ENCODE data around the gene DRC1.
"Not testable (repeated sequence)": the region's sequence is repeated elsewhere in the genome, so short reads cannot be mapped to it uniquely, and the experiment has no call there.

Gene DRC1

DNA sequence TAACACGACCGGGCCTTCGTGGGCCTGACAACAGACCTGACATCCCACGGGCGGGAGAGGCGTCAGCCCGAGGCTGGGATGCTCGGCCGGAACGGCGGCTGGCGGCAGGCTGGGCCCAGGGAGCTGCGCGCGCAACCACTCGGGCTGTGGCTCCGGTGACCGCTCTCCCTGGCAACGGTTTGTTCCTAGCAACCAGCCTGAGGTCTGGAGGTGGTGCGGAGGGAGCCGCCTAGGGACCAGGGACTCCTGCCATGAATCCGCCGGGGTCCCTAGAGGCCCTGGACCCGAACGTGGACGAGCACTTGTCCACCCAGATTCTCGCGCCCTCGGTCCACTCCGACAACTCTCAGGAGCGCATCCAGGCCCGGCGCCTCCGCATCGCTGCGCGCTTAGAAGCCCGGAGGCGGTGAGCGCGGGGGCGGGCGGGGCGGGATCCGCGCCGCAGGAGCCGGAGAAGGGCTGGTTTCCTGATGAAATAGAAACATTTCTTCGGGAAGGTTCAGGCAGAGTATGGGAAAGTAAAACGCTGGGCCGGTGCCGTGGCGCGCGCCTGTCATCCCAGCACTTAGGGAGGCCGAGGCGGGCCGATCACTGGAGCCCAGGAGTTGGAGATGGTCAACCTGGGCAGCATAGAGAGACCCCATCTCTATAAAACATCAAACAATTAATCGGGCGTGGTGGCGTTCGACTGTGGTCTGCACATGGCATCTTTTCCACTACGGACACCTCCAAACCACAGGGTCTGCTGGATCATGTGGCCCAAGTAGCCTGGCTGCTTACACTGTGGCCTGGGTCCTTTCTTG, at the start of gene DRC1:
Gene DRC1 (plus strand): TSS at position 182 of the 803 bp plus-strand sequence. CDS start 70 bp downstream, at position 252.
- no peaks in the 10 kb centered on the region for H3K36me3 ChIP-seq (ENCODE audit: control insufficient read depth, insufficient read depth, low read length)
- H3K79me2 ChIP-seq = no peaks in the 10 kb centered on the region
- peak within 1 kb of the TSS; percentile 87 for H2AFZ ChIP-seq
- peak within 1 kb of the TSS; percentile 40 for H3K4me2 ChIP-seq (ENCODE audit: low read length)
- peak within 1 kb of the TSS; percentile 31 for H3K4me3 ChIP-seq (ENCODE audit: low read depth, low read length)
- no peaks in the 10 kb centered on the region for H3K9me3 ChIP-seq (ENCODE audit: control insufficient read depth, low read length)
- H3K27ac ChIP-seq = no peak within 1 kb of the TSS
- TF ChIP-seq, protein P1, sequence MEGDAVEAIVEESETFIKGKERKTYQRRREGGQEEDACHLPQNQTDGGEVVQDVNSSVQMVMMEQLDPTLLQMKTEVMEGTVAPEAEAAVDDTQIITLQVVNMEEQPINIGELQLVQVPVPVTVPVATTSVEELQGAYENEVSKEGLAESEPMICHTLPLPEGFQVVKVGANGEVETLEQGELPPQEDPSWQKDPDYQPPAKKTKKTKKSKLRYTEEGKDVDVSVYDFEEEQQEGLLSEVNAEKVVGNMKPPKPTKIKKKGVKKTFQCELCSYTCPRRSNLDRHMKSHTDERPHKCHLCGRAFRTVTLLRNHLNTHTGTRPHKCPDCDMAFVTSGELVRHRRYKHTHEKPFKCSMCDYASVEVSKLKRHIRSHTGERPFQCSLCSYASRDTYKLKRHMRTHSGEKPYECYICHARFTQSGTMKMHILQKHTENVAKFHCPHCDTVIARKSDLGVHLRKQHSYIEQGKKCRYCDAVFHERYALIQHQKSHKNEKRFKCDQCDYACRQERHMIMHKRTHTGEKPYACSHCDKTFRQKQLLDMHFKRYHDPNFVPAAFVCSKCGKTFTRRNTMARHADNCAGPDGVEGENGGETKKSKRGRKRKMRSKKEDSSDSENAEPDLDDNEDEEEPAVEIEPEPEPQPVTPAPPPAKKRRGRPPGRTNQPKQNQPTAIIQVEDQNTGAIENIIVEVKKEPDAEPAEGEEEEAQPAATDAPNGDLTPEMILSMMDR (IDR thresholded peaks at IDR 0.05) = no peak
- no peaks in the 10 kb centered on the region for H3K27me3 ChIP-seq (ENCODE audit: control insufficient read depth, insufficient read depth, low read length)
- no peak within 1 kb of the TSS for H3K9ac ChIP-seq
- H3K4me1 ChIP-seq = no peaks in the 10 kb centered on the region

DNA sequence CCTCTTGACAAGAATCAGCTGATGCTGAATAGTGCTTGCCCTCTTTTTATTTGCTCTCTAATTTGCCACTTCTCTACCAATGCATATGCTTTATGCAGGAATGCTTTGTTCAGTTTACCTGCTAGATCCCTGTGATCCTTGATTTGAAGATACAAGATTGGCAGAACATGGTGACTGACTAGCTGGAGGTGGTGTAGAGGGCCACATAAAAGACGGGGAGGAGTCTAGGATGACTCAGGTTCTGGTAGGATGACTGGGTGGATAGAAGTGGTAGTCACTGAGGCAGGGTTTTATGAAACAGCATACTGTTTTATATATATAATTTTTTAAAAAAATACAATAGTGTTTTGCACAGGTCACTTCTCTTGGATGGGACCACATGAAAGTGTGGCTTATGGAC, 48.8 kb upstream of the DRC1 start:
- Histone ChIP-seq H3K9ac (no peak overlapping the region), H3K36me3 (ENCODE audit: control insufficient read depth, insufficient read depth, low read length) (no peaks in the 10 kb centered on the region), H3K4me3 (ENCODE audit: low read depth, low read length) (no peak overlapping the region), H3K4me2 (ENCODE audit: low read length) (no peak overlapping the region), H2AFZ (no peak overlapping the region), H3K4me1 (peaks cover 9% of the 10 kb centered on the region), H3K27ac (no peak overlapping the region), H3K9me3 (ENCODE audit: control insufficient read depth, low read length) (no peaks in the 10 kb centered on the region), H3K79me2 (peaks cover 48% of the 10 kb centered on the region), H3K27me3 (ENCODE audit: control insufficient read depth, insufficient read depth, low read length) (no peaks in the 10 kb centered on the region)
- TF ChIP-seq, protein P1 (IDR thresholded peaks at IDR 0.05) = no peak

DNA sequence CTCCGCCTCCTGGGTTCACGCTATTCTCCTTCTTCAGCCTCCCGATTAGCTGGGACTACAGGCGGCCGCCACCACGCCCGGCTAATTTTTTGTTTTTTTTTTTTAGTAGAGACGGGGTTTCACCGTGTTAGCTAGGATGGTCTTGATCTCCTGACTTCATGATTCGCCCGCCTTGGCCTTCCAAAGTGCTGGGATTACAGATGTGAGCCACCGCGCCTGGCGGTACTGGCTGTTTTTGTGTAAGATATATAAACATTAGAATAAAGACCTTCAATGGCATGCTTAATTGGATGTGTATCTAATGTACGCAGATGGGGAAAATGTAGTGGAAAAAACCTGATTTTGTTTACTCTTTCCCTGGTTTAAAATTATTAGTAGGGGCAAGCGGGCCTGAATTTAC, 47.3 kb upstream of the DRC1 start:
- H3K36me3 ChIP-seq (ENCODE audit: control insufficient read depth, insufficient read depth, low read length); H3K9me3 ChIP-seq (ENCODE audit: control insufficient read depth, low read length); H2AFZ ChIP-seq; H3K9ac ChIP-seq; H3K27ac ChIP-seq; H3K4me2 ChIP-seq (ENCODE audit: low read length); H3K27me3 ChIP-seq (ENCODE audit: control insufficient read depth, insufficient read depth, low read length); H3K4me3 ChIP-seq (ENCODE audit: low read depth, low read length): not testable (repeated sequence)
- peaks cover 11% of the 10 kb centered on the region for H3K4me1 ChIP-seq
- H3K79me2 ChIP-seq = peaks cover 39% of the 10 kb centered on the region

DNA sequence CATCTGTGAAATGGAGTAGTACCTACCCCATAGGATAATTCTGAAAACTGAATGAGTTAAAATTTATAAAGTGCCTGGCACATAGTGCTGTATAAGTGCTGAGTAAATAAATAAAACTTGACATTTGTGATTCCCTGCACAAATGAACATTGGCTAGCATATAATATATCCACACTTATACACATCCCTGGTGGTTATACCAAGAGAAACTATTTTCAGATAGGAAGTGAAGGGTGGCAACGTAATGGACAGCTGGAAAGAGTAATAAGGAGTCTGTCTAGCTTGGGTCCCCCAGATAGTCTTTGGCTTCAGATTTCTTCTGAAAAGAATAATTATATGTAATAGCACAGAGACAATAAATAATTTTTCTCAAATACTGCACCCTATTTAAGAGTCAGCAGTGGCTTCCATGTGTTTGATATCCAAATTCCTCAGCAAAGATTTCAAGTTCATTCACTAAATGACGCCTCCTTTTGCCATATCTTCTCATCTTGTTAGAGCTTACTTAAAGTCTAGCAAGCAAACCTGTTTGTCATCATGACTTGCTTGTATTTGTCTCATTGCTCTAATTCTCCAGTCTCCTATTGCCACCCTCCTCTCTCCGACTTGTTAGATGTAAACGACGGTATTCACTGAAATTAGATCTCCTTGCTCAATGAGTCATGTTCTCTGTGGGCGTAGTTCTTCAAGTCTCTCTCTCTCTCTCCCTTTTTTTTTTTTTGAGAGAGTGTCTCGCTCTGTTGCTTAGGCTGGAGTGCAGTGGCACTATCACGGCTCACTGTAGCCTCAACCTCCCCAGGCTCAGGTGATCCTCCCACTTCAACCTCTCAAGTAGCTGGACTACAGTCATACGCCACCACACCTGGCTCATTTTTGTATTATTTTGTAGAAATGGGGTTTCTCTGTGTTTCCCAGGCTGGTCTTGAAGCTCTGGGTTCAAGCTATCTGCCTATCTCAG, 46.4 kb upstream of the DRC1 start:
- Histone ChIP-seq H3K4me3 (ENCODE audit: low read depth, low read length) (peak overlapping the region; percentile 42), H3K27me3 (ENCODE audit: control insufficient read depth, insufficient read depth, low read length) (no peaks in the 10 kb centered on the region), H3K27ac (peak overlapping the region; percentile 3), H3K9me3 (ENCODE audit: control insufficient read depth, low read length) (no peaks in the 10 kb centered on the region), H3K79me2 (peaks cover 35% of the 10 kb centered on the region), H3K36me3 (ENCODE audit: control insufficient read depth, insufficient read depth, low read length) (no peaks in the 10 kb centered on the region), H3K4me2 (ENCODE audit: low read length) (peak overlapping the region; percentile 50), H3K4me1 (peaks cover 19% of the 10 kb centered on the region), H3K9ac (no peak overlapping the region), H2AFZ (no peak overlapping the region)
- TF ChIP-seq, protein P1 (IDR thresholded peaks at IDR 0.05) = no peak

DNA sequence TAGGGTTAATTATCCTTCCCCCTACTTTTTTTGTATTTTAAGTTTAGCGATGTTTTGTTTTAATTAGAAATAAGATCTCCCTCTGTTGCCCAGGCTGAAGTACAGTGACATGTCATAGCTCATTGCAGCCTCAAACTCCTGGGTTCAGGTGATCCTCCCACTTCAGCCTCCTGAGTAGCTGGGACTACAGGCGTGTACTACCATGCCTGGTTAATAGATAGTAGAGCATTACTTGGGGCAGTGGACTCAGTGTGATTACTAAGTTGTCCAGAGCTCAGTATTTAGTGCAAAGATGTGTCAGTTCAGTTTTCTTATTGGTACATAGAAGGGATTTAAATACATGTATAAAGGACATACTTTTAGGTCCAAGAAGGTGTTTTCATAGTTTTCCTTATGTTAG, 45.6 kb upstream of the DRC1 start:
- Histone ChIP-seq H3K4me1 (peaks cover 24% of the 10 kb centered on the region), H3K36me3 (ENCODE audit: control insufficient read depth, insufficient read depth, low read length) (no peaks in the 10 kb centered on the region), H3K4me3 (ENCODE audit: low read depth, low read length) (no peak overlapping the region), H3K9me3 (ENCODE audit: control insufficient read depth, low read length) (no peaks in the 10 kb centered on the region), H3K27me3 (ENCODE audit: control insufficient read depth, insufficient read depth, low read length) (no peaks in the 10 kb centered on the region), H3K4me2 (ENCODE audit: low read length) (peak overlapping the region; percentile 50), H3K9ac (no peak overlapping the region), H2AFZ (no peak overlapping the region), H3K79me2 (peaks cover 28% of the 10 kb centered on the region), H3K27ac (no peak overlapping the region)
- TF ChIP-seq, protein P1 (IDR thresholded peaks at IDR 0.05) = no peak

Data from parathyroid adenoma (tissue), 2 donors.